NCI-H446 (cell line): ENCODE data around the gene RAB11A.

Source experiments
- DNase-seq, 2 experiments: peaks; one replicate each; lab custom pipeline; 2025; lab: John Stamatoyannopoulos, UW

Gene RAB11A

DNA sequence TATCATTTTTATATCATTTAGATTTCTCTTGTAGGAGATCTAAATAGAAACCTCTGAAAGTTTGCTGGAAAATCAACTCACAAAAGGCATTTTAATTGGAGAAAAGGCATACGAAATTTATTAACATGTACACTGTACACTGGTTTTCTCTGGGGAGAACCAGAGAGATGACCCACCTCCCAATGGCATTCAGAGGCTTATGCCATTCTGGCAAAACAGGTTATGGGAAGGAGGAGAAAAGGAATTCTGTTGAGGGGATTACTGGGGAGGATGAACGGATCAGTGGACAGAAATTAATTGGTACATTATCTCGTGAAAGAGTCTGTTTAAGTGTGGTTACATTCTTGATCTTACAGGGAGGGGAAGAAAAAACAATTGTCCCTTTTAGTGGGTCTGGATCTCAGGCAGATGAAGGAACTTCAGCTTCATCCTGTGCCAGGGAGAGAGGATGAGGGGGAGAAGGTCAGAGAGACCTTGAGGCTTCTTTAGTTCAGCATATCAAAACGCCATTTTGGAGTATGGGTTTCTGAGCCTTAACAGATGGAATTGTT is 16.5 kb downstream of the RAB11A start:
- no peak for DNase-seq

DNA sequence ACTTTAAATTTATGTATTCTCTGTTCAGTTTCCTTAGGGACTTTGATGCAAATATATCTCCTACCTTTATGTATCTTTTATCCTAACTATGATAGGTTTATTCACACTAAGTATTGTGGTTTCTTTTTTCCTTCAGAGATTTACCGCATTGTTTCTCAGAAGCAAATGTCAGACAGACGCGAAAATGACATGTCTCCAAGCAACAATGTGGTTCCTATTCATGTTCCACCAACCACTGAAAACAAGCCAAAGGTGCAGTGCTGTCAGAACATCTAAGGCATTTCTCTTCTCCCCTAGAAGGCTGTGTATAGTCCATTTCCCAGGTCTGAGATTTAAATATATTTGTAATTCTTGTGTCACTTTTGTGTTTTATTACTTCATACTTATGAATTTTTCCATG is 18.3 kb downstream of the RAB11A start:
- no peak for DNase-seq

DNA sequence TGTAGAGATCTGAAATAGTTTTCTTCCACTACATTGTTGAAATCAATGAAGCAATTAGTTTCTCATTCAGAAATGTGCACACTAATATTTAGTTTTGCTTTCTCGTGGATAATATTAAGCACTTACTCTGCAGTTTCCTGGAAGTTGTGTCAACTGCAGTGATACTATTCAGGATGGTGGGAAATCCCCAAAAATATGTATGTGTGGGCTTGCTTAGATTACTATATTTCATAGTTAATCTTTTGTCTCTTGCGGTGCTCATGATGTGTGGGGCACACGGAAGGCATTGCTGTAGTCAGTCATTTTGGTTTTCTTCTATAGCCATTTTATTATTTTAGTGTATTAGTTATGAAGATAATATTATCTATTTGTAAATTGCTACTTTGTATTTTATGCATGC is 19.7 kb downstream of the RAB11A start:
- no peak for DNase-seq

DNA sequence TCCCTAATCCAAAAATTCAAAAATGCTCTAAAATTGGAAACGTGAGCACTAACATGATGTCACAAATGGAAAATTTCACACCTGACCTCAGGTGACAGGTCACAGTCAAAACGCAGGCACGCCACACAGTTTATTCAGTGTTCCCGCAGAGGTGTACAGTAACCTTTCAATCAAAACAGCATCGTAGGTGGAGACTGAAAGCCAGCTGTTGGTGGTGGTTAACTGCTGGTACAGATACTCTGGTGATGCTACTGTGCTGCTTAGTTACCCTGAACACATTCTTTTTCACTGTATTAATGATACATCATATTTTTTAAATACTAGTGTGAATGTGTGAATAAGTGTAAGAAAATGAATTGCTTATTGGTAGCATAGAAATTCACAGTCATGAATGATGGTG is 23.8 kb downstream of the RAB11A start:
- no peak for DNase-seq

DNA sequence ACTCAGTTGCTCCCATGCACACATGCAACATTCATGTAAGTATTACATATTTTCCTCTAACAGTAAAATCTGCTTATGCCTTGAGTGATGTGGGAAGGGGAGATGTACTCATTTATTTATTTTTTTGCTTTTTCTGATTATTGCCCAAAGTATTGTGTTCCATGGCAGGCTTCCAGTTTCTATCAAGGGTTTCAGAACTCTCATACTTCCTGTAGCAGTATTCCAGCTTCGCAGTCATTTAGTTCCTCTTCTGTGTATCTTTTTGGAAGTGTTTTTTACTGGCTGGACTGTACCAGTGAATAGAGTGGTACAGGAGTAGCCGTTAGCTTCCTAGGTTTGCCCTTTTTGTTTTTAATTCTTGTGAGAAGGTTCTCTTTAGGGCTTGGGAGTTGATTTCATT is 26.9 kb downstream of the RAB11A start:
- DNase-seq = no peak

DNA sequence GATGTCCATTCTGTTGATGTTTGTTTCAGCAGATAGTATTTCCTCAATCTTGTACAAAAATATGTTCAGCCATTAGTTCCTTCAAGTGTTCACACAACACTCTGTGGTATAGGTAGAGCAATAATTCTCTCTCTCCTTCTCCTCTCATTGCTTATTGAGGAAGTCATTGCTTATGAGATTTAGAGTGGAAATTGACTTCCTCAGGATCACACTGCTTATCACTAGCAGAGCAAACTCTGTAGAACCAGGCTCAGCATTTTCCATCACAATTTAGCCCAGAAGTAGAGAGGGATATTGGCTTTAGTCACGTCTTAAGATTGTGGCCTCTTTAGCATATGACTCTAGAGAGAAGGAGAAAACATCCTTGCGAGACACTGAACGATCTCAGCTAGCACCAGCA is 31.2 kb downstream of the RAB11A start:
- DNase-seq = no peak

DNA sequence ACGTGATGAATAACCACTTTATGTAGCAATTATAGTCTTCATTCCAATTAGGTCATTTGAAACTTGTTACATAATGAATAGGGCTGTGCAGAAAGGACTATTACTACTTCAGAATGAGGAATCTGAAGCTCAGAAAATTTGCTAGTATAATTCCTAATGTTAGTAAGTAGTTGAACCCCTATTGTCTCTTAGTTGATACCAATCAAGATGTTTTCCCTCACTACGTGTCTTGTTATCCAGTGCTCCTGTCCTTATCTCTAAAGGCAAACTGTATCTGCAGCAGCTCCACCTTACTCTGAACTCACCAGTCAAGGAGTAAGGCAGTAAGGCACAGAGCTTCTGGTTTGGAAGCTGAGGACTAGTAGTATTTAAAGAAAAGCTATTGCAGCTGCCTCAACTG is 32.0 kb downstream of the RAB11A start:
- no peak for DNase-seq

DNA sequence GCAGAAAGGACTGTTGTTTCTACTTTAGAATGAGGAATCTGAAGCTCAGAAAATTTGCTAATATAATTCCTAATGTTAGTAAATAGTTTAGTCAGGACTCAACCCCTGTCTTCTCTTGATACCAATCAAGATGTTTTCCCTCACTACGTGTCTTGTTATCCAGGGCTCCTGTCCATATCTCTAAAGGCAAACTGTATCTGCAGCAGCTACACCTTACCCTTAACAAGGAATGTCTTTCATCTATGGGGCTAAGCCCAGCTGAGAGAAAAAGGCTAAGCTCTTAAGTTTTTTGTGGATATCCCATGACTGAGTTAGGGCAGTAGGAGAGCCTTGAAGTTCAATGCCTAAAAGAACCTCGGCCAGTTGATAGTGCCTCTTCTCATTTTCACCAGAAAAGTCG is 32.5 kb downstream of the RAB11A start:
- no peak for DNase-seq

DNA sequence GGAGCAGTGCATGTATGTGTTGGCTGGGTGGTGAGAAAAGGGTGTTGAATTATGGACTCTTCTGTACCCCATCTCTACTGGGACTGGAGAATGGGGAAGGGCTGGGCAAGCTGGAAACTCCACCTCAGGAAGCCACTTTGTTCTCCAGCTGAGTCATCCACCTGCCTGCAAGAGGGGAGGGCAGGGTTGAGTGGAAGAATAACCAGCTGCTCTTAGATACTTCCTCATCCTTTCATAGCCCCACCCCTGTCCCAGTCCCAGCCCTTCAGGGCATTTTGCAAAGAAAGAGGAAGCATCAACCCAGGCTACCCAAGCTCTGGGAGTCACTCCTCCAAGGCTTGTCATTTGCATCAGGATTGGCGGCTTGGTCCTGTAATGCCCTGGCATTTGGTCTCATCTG is 33.1 kb downstream of the RAB11A start:
- no peak for DNase-seq

DNA sequence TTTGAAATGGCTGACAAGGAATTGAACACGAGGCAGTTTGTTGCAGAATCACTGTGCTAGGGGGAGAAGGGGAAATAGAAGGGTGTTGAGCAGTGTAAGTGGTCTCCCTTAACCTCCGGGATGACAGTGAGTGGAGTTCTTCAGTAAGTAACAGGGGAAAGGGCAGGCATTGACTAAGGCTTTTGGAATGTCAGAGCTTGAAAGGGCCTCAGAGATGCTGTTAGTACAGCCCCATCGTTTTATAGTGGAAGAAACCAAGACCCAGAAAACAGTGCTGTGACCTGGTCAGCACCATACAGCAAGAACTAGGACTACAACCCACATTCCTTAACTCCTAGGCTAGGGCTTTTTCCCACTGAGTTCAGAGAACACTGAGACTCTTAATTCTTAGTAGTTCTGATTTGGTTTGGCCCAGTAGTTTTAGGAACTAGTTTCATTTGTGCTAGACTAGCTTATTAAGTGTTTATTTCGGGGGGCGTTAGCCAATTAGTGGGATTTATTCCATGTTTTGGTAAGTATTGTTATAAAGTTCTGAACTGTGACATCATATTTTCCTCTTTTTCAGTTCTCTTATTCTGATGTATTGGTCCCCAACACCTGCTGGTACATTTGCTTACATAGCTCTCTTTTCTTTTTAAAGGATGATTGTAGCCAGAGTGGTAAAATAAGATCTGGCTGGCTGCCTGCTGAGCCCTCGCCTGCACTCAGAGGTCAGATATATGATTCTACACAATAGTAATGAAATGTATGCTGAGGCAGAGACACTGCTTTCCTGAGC is 34.2 kb downstream of the RAB11A start:
- DNase-seq = no peak

DNA sequence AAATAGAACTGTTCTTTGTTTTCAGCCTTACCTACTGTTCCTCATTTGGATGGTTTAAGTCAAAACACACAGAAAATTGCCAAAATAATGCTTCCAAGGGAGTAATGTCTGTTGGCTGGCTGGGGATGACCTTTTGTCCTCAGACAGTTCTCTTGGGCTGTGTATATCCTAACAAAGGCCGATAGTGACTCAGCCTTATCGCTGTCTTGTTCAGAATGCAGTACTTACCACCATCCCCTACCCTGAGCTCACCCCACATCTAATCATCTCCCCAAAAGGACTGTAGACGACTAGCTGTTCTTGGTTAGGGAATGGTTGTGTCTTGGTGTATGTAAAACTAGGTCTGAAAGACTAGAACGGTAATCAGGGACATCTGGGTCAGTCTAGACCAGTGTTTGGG is 35.0 kb downstream of the RAB11A start:
- no peak for DNase-seq

DNA sequence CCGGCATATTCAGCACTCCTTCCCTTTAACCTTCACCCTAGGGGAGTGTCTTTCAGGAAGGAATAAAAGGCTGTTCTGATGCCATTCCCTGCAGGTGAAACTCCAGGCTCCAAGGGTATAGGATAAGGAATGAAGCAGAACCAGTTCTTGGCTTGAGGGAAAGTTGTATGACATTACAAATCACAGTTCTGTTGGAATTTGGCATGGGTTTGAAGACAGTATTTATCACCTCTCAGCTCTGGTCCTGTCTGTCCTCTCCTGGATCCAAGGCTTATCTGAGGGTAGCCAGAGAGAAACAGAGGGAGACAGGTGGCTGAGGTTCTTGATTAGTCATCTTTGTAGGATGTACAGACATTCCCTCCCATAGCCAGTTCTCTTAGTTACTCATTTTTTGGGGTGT is 37.1 kb downstream of the RAB11A start:
- DNase-seq = no peak

DNA sequence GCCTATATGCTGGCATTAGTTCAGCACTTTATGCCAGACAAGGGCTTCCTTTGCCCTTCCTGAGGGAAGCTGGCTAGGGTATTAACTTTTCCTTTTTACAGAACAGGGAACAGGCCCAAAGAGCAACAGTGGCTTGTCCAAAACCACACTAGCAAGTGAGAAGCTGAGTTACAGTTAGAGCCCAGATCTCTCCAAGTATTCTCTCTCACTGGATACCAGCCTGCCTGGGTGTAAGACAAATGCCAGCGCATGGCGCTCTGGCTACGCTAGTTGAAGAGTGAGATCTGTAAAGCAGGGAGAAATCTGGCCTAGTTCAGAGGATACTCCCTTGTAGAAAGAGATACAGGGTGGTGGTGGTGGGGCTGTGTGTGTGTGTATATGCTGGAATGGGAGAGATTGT is 38.4 kb downstream of the RAB11A start:
- DNase-seq = no peak

DNA sequence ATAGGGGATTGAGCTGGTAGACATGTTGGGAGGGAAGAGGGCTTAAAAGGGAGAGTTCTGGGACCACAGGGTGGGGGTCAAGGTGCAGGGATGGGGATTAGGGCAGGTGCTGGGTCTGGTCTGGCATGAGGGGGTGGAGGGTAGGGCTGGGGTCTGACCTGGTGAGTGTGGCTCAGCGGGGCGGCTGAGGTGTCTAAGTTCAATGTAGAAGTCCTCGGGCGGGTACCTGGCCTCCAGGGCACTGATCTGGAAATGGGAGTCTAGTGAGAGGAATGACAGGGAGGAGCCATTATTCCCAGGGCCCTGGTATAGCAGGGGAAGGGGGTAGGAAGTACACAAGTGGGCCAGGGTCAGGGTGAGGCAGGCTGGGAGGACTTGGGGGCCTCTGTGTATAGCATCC is 39.6 kb downstream of the RAB11A start:
- DNase-seq = no peak

DNA sequence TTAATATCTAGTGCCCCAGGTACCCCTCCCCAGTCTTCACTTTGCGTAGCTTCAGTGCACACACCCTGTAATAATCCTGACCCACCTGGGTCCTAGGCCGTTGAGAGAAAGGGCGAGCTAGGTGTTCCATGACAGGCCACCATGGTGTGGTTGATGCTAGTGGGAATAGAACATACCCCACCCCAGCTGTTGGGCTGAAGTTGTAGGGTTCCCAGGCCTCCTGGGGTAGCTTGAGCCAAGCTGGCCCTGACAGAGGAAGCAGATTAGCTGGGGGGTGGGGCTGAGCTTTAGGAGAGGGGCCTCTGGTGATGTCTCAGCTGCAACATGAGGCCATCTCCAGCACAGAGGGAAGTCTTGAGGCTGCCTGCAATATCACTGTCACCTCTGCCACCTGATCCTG is 40.5 kb downstream of the RAB11A start:
- no peak for DNase-seq

DNA sequence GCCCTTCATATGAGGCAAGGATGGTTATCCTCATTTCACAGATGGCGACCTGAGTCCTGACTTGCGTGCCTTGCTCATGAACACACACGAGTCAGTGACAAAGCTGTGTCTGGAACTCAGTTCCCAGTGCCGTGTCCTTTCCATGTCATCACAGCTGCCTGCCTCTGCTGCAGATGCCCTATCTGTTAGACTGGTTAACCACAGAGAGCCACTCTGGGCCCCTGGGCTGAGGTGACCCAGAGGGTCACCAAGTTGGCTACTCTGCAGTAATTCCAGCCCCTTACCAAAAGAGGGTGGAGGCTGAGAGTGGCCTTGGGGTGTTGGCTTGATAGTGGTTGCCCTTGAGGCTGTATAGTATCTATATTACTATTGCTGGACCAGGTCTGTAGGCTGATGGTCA is 41.0 kb downstream of the RAB11A start:
- DNase-seq = no peak

DNA sequence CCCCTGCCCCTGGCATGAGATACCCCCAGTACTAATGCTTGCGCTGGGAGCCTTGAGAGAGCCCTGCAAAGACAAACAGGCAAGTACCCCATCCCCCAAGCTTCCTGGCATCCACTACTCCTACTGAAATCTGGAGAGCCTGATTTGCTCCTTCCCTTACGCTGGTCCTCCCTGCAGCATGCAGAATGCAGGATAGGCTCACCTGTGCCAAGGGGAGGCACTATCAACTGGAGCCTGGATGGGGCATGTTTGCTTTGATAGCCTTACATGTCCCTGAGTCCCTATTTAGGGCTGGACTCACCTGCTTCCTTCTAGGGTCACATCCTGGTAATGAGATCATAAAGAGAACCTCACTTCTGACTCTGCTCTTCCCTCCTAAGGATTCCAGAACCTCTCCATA is 42.9 kb downstream of the RAB11A start:
- no peak for DNase-seq

DNA sequence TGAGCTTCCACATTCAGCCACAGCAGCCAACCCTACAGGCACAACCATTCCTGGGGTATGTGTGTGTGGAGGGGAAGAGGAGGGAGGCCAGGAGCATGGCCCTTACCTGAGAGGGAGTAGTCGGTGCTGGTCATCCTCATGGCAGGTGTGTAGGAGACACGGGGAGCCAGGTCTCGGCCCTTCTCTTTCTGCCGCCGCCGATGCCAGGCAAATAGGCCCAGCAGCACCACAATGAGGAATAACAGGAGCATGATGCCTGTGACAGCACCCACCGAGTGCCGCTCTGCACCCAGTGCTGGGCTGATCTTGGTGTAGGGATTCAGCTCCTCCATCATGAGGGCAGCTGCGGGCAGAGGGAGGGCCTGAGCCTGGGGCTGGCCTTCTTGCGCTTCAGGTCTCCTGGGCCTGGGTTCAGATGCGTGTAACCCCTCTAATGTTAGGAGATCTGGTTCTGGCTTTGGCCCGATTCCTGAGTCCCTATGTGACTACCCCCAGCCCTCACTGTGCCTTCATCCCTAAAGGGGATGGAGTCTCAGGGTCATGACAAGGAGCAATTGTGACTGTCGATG is 44.4 kb downstream of the RAB11A start:
- no peak for DNase-seq

DNA sequence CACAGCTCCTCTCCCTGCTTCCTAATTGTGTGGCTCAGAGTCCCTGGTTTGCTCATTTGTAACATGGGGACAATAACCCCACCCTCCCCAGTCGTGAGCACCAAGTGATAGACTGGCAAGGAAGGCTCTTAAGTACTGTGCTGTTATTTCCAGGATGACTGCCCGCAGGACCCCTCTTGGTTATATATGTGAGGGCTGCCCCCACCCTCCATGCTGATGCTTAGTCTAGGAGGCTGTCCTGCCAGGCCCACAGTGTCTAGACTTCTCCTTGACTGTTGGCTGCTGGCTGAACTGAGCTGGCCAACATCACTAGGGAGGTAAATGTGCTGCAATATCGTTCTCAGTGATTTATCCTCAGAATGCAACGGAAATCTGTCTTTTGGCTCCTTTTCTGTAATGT is 45.1 kb downstream of the RAB11A start:
- no peak for DNase-seq

DNA sequence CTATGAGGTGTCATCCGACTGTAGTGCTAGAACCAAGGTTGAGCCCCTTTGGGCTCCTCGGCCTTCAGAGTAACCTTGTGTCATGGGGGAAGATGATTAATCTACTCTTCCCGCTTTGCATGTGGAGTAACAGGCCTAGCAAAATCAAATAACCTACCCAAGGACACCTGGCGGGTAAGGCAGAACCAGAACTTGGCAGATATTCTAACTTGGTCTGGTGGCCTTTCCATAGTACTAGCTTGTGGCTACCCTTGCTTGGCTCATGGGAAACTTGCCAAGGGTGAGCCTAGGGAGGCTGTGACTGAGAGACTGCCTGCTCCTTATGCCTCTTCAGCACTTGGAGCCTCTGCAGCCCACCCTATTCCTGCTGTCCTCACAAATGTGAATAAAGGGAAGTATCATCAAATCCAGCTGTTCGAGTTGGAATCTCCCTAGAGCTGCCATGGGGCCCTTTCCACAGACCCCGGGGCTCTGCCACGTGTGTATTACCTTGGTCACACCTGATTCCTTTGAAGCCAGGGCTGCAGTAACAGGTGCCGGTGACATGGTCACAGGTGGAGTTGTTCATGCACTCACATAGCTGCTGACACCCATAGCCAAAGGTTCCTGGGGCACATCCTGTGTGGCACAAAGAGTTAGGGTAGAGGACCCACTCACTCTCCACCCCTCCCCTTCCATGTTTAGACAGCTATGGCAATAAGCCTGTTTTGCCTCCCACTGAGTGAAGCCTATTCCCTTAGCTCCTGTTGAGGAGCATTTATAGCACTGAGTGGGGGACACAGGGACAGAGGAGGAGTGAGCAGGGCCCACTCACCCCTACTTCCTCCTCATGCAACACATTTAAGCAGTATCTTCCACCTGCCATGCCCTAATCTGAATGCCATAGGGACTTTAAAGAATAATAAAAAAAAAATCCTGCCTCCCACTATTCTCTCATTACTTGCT is 46.0 kb downstream of the RAB11A start:
- DNase-seq = no peak

DNA sequence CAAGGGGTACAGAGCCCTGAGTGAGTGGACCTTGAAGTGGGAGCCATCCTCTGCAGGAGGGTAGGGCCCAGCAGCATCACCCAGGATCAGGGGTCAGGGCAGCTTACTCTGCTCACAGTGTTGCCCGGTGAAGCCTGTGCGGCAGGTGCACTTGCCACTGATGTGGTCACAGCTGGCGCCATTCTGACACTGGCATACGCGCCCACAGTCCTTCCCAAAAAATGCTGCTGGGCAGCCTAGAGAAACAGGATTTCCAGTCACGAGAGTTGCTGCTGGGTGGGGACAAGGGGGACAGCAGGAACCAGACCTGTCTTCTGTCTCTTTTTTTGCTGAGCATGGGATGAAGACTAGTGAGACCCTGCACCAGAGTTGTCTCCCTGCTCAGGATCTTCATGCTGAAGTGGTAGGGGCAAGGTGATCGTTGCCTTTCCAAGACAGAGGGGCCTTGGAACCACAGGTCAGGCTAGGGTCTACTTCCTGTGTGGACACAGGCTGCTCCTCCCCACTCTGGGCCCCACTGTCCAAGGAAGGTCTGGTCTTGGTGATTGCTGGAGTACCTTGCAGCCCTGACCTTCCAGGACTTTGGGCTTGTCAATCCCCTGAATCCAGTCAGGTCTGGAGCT is 46.9 kb downstream of the RAB11A start:
- no peak for DNase-seq

DNA sequence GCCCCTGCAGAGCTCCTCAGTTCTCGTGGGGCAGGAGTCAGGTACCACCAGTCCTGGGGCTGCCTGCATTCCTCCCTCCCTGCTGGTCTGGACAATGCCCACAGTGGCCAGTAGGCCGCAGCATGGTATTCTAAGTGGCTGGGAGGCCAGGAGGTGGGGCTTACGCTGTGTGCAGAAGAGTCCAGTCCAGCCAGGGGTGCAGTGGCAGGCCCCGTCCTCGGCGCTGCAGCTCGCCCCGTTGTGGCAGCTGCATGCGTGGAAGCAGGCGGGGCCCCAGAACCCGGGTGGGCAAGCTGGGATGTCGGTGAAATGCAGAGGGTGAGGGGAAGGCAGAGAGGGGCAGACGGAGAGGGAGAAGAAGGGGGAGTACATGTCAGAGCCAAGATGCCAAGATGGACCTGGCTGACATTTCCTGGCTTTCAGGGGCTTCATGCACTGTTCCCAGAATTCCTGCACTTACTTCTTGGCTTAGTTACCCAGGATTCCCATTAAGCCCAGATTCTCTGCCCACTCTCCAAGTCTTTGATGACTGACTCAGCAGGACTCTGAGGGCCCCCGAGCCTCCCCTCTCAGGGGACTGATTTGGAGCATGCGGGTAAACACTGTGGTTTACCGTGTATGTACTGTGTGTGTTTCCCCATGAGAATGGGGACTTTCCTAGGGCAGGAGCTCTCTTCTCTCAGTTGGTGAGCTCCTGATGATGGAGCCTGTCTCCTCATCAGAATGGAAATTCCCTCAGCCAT is 47.5 kb downstream of the RAB11A start:
- no peak for DNase-seq
